Measurements from ENCODE around the gene HOOK1. TPM values are rescaled to one million over a fixed set of nuclear protein-coding genes. Genes with fewer than 3 reads are reported as not detected.

The HOOK1 gene
- total RNA-seq, 1 experiment from 2014 or later, result 42.0 TPM

DNA sequence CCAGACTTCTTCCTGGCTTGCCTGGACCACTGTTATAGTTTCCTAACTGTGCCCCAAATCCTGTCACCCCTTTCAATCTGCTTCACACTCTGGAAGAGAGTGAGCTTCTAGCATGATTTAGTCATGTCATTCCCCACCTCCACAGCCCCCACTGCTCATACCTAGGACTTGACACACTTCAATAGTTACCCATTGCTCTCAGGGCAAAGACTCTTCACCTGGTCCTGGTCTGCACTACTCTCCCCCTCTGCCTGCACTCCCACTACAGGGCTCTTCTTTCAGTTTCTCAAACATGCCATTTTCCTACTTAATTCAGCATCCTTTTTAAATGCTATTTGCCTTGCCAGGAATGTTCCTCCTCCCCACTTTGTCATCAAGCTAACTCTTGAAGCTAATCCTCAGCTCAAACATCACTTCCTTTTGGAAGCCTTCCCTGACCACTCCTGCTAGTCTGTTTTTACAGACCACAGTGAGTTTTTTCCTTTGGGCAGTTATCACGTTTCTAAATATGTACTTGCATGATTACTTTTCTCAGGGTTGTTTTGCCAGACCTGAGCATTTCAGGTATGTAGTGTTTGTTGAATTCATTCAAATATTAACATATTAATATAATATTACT lies 87.1 kb downstream of the HOOK1 start:
- H4K91ac ChIP-seq (ENCODE audit: insufficient read length, low read depth, low read length), result no peak overlapping the region
- Mint-ChIP-seq H3K27ac (no peak overlapping the region; a peak in 1 of 7 replicates), H3K36me3 (ENCODE audit: insufficient read depth in 1 of 3, low read depth in 3 of 3) (no peaks in the 10 kb centered on the region), H3K27me3 (ENCODE audit: low read depth) (no peaks in the 10 kb centered on the region), H3K9me3 (no peaks in the 10 kb centered on the region), H3K4me3 (no peak overlapping the region), H3K4me1 (peaks cover 7 to 14% of the 10 kb centered on the region in 2 experiments)
- H2BK15ac ChIP-seq (ENCODE audit: low read depth, low read length), result no peak overlapping the region
- WGBS (ENCODE audit: extremely low coverage, insufficient read length, low lambda C conversion rate), result no CpG with 5 or more reads among the region's 1 CpG
- H3K4me2 ChIP-seq (ENCODE audit: insufficient read depth, insufficient read length, low read length), result no peak overlapping the region
- H3T11ph ChIP-seq (ENCODE audit: low read length), result no peak overlapping the region
- H3K27ac ChIP-seq (ENCODE audit: insufficient read length, low read depth, low read length), result no peak overlapping the region
- no peak overlapping the region for H2BK12ac ChIP-seq (ENCODE audit: insufficient read length, low read depth, low read length)
- no peaks in the 10 kb centered on the region for H4K20me1 ChIP-seq (ENCODE audit: control insufficient read depth, insufficient read depth, insufficient read length)
- no peaks in the 10 kb centered on the region for H3K79me1 ChIP-seq (ENCODE audit: insufficient read depth, low read depth, low read length, poor library complexity, severe bottlenecking)
- H4K8ac ChIP-seq (replicated peaks; ENCODE audit: insufficient read length, low read depth, low read length), result no peak overlapping the region
- no peak overlapping the region for H2BK120ac ChIP-seq (ENCODE audit: low read depth, low read length, poor library complexity, severe bottlenecking)
- H3K56ac ChIP-seq (ENCODE audit: insufficient read length, low read depth, low read length), result no peak overlapping the region
- H3K27me3 ChIP-seq (ENCODE audit: insufficient read depth, low read length), result no peaks in the 10 kb centered on the region
- no peak overlapping the region for H3K23ac ChIP-seq (ENCODE audit: insufficient read length, low read depth, low read length)
- H3K4me1 ChIP-seq (ENCODE audit: insufficient read depth, low read length), result no peaks in the 10 kb centered on the region
- no peak overlapping the region for H2BK5ac ChIP-seq (ENCODE audit: insufficient read length, low read length)
- no peak overlapping the region for H4K5ac ChIP-seq (ENCODE audit: insufficient read length, low read depth, low read length)
- H3K79me2 ChIP-seq (ENCODE audit: insufficient read depth, low read length), result no peaks in the 10 kb centered on the region
- no peak for DNase-seq
- H2BK20ac ChIP-seq (ENCODE audit: low read depth, low read length, poor library complexity, severe bottlenecking), result no peak overlapping the region
- no peaks in the 10 kb centered on the region for H3K23me2 ChIP-seq (ENCODE audit: insufficient read length, low read depth, low read length, poor library complexity, severe bottlenecking)
- H3K14ac ChIP-seq (ENCODE audit: insufficient read depth, low read length), result no peak overlapping the region; the same call in 1 of the 2 replicates
- H3K9me3 ChIP-seq (ENCODE audit: control insufficient read depth, low read depth, low read length), result no peaks in the 10 kb centered on the region
- H3K4ac ChIP-seq (ENCODE audit: low read depth, low read length), result no peak overlapping the region
- H2AFZ ChIP-seq (ENCODE audit: low read length), result no peak overlapping the region
- no peak overlapping the region for H3K9ac ChIP-seq (ENCODE audit: extremely low read depth, insufficient read length, low read length)
- no peak overlapping the region for H3K18ac ChIP-seq (ENCODE audit: insufficient read length, low read depth, low read length)
- no peak overlapping the region for H2AK5ac ChIP-seq (ENCODE audit: insufficient read length, low read length)
- TF ChIP-seq, protein P1, sequence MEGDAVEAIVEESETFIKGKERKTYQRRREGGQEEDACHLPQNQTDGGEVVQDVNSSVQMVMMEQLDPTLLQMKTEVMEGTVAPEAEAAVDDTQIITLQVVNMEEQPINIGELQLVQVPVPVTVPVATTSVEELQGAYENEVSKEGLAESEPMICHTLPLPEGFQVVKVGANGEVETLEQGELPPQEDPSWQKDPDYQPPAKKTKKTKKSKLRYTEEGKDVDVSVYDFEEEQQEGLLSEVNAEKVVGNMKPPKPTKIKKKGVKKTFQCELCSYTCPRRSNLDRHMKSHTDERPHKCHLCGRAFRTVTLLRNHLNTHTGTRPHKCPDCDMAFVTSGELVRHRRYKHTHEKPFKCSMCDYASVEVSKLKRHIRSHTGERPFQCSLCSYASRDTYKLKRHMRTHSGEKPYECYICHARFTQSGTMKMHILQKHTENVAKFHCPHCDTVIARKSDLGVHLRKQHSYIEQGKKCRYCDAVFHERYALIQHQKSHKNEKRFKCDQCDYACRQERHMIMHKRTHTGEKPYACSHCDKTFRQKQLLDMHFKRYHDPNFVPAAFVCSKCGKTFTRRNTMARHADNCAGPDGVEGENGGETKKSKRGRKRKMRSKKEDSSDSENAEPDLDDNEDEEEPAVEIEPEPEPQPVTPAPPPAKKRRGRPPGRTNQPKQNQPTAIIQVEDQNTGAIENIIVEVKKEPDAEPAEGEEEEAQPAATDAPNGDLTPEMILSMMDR (conservative IDR thresholded peaks at IDR 0.05), result no peak

Measured in H9 (cell line).